ENCODE measurements around the gene RPP30.

RPP30 gene

DNA sequence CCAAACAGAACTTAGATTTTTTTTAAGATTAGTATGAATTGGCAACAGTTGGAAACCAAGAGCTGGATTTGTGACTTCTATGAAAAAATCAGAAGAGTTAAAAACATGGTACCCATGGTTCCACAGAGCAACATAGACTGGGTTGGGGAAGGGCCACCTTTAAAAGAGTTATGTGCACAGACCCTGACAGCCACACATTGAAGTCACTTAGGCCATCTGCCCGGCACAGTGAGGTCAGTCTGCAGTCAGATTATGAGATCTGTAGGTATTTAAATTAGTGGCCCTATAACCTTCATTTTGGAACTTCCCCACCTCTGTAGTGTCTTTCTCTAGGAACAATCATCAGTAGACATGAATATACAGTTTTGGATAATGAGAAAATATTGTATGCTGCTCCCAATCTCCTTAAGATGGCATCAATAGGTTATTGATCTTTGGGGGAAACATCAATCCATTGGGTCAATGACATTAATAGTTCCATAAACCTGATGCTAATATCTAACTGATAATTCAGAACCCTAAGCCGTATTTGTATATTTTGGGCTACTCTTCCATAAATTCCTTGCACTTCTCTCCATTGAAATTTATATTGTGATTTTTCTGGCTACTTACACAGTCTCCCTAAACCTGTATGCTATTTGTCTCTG is 42.1 kb downstream of the RPP30 start:
- Histone ChIP-seq H3K36me3 (ENCODE audit: control insufficient read depth, insufficient read depth, low read length) (no peaks in the 10 kb centered on the region), H3K4me3 (replicated peaks; ENCODE audit: low read depth, low read length) (no peak overlapping the region), H3K27me3 (replicated peaks; ENCODE audit: control insufficient read depth, insufficient read depth, low read length) (no peaks in the 10 kb centered on the region)
- no peak for DNase-seq (ENCODE audit: extremely low read depth, insufficient read length)
- no peak for TF ChIP-seq CTCF (IDR thresholded peaks at IDR 0.05; ENCODE audit: insufficient read depth, low read length, poor library complexity, severe bottlenecking)

GRCh38 chr10:90914992-90915765 is 43.4 kb downstream of the RPP30 start:
- no peak for DNase-seq (ENCODE audit: extremely low read depth, insufficient read length)
- Histone ChIP-seq H3K4me3 (replicated peaks; ENCODE audit: low read depth, low read length) (no peak overlapping the region), H3K27me3 (replicated peaks; ENCODE audit: control insufficient read depth, insufficient read depth, low read length) (no peaks in the 10 kb centered on the region), H3K36me3 (ENCODE audit: control insufficient read depth, insufficient read depth, low read length) (no peaks in the 10 kb centered on the region)
- TF ChIP-seq CTCF (IDR thresholded peaks at IDR 0.05; ENCODE audit: insufficient read depth, low read length, poor library complexity, severe bottlenecking), result no peak

DNA sequence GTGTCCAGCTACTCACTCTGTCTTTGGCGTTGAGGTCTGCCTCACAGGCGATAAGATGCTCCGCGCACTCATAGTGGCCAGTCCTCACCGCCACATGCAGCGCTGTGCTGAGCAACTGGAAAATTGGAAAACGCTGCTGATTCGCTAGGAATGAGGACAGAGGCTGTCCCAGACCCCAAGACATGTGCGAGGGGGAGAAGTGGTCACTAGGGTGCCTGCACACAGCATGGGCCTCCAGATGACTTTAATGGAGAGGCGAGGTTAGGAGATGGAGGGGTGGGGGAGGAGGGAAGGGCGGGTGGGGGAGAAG is 43.9 kb downstream of the RPP30 start:
- TF ChIP-seq CTCF (IDR thresholded peaks at IDR 0.05; ENCODE audit: insufficient read depth, low read length, poor library complexity, severe bottlenecking), result no peak

DNA sequence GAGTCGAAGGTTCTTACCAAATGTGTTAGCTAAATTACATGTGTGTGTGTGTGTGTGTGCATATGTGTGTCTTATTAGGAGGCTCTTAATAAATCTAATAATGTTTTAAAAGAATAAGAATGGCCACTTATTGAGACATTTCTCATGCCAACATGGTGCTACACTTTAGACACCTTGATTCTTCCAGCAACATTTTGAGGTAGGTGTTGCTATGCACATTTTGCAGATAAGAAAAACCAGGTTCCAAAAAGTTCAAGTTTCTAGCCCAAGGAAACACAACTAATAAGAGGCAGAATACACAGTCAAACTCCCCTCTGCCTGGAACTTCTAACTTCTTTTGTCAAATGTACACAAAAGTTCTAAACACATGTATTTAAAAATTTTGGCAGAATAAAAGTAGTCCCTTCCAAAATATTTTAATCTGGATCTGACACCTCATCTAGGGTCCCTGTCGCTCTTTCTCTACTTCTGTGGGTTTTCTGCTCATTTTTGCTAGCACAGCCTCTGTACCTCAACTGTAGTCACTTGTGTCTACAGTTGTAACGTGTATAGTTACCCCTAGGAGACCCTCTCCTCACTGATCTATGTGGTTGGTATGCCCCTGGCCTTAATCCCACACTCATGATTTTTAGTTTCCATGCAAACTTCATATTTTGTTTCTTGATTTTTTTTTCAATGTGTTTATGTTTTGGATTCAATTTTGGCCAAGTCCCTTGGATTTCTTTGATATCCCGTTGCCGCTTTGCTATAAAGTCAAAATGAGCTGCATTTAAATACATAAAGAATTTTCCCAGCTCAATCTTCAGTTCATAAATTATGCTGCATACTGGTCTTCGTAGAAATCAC is 44.8 kb downstream of the RPP30 start:
- no peak for TF ChIP-seq CTCF (IDR thresholded peaks at IDR 0.05; ENCODE audit: insufficient read depth, low read length, poor library complexity, severe bottlenecking)
- no peaks in the 10 kb centered on the region for H3K27me3 ChIP-seq (replicated peaks; ENCODE audit: control insufficient read depth, insufficient read depth, low read length)
- no peaks in the 10 kb centered on the region for H3K36me3 ChIP-seq (ENCODE audit: control insufficient read depth, insufficient read depth, low read length)
- DNase-seq (ENCODE audit: extremely low read depth, insufficient read length), result no peak
- H3K4me3 ChIP-seq (replicated peaks; ENCODE audit: low read depth, low read length), result no peak overlapping the region

More for the DNA sequence above, 43.9 kb downstream of the RPP30 start:
- Histone ChIP-seq H3K36me3 (ENCODE audit: control insufficient read depth, insufficient read depth, low read length) (no peaks in the 10 kb centered on the region), H3K27me3 (replicated peaks; ENCODE audit: control insufficient read depth, insufficient read depth, low read length) (no peaks in the 10 kb centered on the region), H3K4me3 (replicated peaks; ENCODE audit: low read depth, low read length) (no peak overlapping the region)
- no peak for DNase-seq (ENCODE audit: extremely low read depth, insufficient read length)

- Histone ChIP-seq H3K27me3 (replicated peaks; ENCODE audit: control insufficient read depth, insufficient read depth, low read length) (no peaks in the 10 kb centered on the region), H3K4me3 (replicated peaks; ENCODE audit: low read depth, low read length) (no peak overlapping the region), H3K36me3 (ENCODE audit: control insufficient read depth, insufficient read depth, low read length) (no peaks in the 10 kb centered on the region)
- TF ChIP-seq CTCF (IDR thresholded peaks at IDR 0.05; ENCODE audit: insufficient read depth, low read length, poor library complexity, severe bottlenecking), result no peak
- DNase-seq (ENCODE audit: extremely low read depth, insufficient read length), result no peak
Observed at GRCh38 chr10:90917238-90917967, 45.6 kb downstream of the RPP30 start.
